A673 (cell line): ENCODE data around the gene ZHX3. TPM values are rescaled to one million over a fixed set of nuclear protein-coding genes. Genes with fewer than 3 reads are reported as not detected.
"Not testable (repeated sequence)": the region's sequence is repeated elsewhere in the genome, so short reads cannot be mapped to it uniquely, and the experiment has no call there.

ENCODE experiments used
- BruUV-seq: library from RNA; stranded (reverse); fragments of 400-500 nt; replicated peaks from 2 replicates; lab custom pipeline; 2021; lab: Mats Ljungman, UMichigan
- CTCF ChIA-PET: fragments of 300-600 bp; sonication (Branson Sonifier 250); formaldehyde crosslinking; loops from one replicate; lab custom pipeline; 2022; ENCODE audit warnings: antibody characterized with exemption; lab: Charles Lee
- POLR2A ChIA-PET: fragments of 300-600 bp; sonication (Branson Sonifier 250); formaldehyde crosslinking; loops from one replicate; lab custom pipeline; 2022; ENCODE audit warnings: antibody characterized with exemption; ENCODE audit not compliant: low non-redundant PET; lab: Charles Lee
- DNase-seq: peaks from one replicate; pipeline ENCODE4 v3.0.0-alpha.2; 2015; ENCODE audit warnings: low spot score
- H3K27ac ChIP-seq: fragments of 200-600 bp; sonication (generic); 2 replicates; pipeline ENCODE4 v1.5.1; 2016; ENCODE audit warnings: mixed run types, low read depth, mild to moderate bottlenecking, mixed read lengths, antibody characterized with exemption, low read length; ENCODE audit not compliant: poor library complexity, severe bottlenecking
- H3K27me3 ChIP-seq: fragments of 200-600 bp; sonication (generic); replicated peaks from 2 replicates; pipeline ENCODE4 v1.6.1; 2017; ENCODE audit warnings: mixed run types, low read depth, mild to moderate bottlenecking, mixed read lengths, antibody characterized with exemption, low read length; ENCODE audit not compliant: insufficient read depth, poor library complexity
- H3K36me3 ChIP-seq: fragments of 200-600 bp; sonication (generic); 2 replicates; pipeline ENCODE4 v1.6.1; 2016; ENCODE audit warnings: mixed run types, mild to moderate bottlenecking, mixed read lengths, antibody characterized with exemption, low read length; ENCODE audit not compliant: insufficient read depth, poor library complexity, severe bottlenecking
- H3K4me1 ChIP-seq: fragments of 200-600 bp; sonication (generic); 2 replicates; pipeline ENCODE4 v1.6.1; 2017; ENCODE audit warnings: mixed run types, mild to moderate bottlenecking, mixed read lengths, antibody characterized with exemption, low read length; ENCODE audit not compliant: insufficient read depth, poor library complexity, severe bottlenecking
- H3K4me3 ChIP-seq: fragments of 200-600 bp; sonication (generic); 2 replicates; pipeline ENCODE4 v1.5.1; 2016; ENCODE audit warnings: low read depth, mixed run types, mild to moderate bottlenecking, mixed read lengths, low read length; ENCODE audit not compliant: poor library complexity, severe bottlenecking
- H3K9me3 ChIP-seq: fragments of 200-600 bp; sonication (generic); 2 replicates; pipeline ENCODE4 v1.6.1; 2016; ENCODE audit warnings: mixed run types, low read depth, mild to moderate bottlenecking, mixed read lengths, antibody characterized with exemption, low read length; ENCODE audit not compliant: poor library complexity, severe bottlenecking
- EZH2 ChIP-seq: fragments of 200-600 bp; sonication (generic); IDR thresholded peaks from 2 replicates; pipeline ENCODE4 v1.6.1; 2017; ENCODE audit warnings: borderline replicate concordance, low read depth, mild to moderate bottlenecking, mixed read lengths, antibody characterized with exemption, low read length; ENCODE audit not compliant: poor library complexity, severe bottlenecking
- intact Hi-C: fragments of 100-400 bp; cut with micrococcal nuclease; formaldehyde crosslinking; loops from one replicate; pipeline ENCODE4 v1.10.0; 2022; ENCODE audit not compliant: unreplicated experiment
- total RNA-seq: library from RNA; stranded (reverse); gene quantifications from 2 replicates; pipeline ENCODE4 v1.2.3, GENCODE V29; 2021
- TF ChIP-seq, protein P1 (sequence below): fragments of 300-800, 200-600 bp; sonication (generic); conservative IDR thresholded peaks from 2 replicates; pipeline ENCODE4 v1.5.1; 2017; ENCODE audit warnings: low read depth, mild to moderate bottlenecking, antibody characterized with exemption, low read length, moderate library complexity, mixed read lengths

ZHX3 gene
- total RNA-seq, 1 experiment from 2014 or later: 14.0 TPM

- no TSS peak for BruUV-seq
- ChIA-PET POLR2A (no interaction called here), CTCF (no interaction called here)
- intact Hi-C loops: no loop called here
- no peaks in the 10 kb centered on the region for H3K36me3 ChIP-seq
- no peaks in the 10 kb centered on the region for H3K27me3 ChIP-seq
- no peak for DNase-seq
- no peak overlapping the region for H3K4me3 ChIP-seq
- TF ChIP-seq, protein P1, sequence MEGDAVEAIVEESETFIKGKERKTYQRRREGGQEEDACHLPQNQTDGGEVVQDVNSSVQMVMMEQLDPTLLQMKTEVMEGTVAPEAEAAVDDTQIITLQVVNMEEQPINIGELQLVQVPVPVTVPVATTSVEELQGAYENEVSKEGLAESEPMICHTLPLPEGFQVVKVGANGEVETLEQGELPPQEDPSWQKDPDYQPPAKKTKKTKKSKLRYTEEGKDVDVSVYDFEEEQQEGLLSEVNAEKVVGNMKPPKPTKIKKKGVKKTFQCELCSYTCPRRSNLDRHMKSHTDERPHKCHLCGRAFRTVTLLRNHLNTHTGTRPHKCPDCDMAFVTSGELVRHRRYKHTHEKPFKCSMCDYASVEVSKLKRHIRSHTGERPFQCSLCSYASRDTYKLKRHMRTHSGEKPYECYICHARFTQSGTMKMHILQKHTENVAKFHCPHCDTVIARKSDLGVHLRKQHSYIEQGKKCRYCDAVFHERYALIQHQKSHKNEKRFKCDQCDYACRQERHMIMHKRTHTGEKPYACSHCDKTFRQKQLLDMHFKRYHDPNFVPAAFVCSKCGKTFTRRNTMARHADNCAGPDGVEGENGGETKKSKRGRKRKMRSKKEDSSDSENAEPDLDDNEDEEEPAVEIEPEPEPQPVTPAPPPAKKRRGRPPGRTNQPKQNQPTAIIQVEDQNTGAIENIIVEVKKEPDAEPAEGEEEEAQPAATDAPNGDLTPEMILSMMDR: no peak
- TF ChIP-seq EZH2: no peak
- no peaks in the 10 kb centered on the region for H3K9me3 ChIP-seq
- H3K4me1 ChIP-seq: peaks cover 10% of the 10 kb centered on the region
- H3K27ac ChIP-seq: no peak overlapping the region
Observed at GRCh38 chr20:41314386-41314785, 3.1 kb downstream of the ZHX3 start.

DNA sequence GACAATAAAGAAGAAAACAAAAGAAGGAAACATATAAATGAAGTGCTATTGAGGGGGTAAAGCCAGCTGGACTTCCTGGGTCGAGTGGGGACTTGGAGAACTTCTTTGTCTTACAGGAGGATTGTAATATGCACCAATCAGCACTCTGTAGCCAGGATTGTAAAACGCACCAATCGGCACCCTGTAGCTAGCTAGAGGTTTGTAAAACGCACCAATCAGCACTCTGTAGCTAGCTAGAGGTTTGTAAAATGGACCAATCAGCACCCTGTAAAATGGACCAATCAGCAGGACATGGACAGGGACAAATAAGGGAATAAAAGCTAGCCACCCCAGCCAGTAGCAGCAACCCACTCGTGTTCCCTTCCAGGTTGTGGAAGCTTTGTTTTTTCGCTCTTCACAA lies 5.5 kb downstream of the ZHX3 start:
- CTCF ChIA-PET: interaction anchor here (0.6 kb wide), 1 partner anchor 80 kb away, joined by 3 read pairs; no protein-coding TSS in a partner anchor
- H3K4me1 ChIP-seq, POLR2A ChIA-PET, H3K27ac ChIP-seq, intact Hi-C loops, H3K4me3 ChIP-seq, H3K9me3 ChIP-seq, H3K27me3 ChIP-seq, H3K36me3 ChIP-seq, DNase-seq, BruUV-seq: not testable (repeated sequence)

- no peak for DNase-seq
- POLR2A ChIA-PET: no interaction called here
- Histone ChIP-seq H3K9me3 (no peaks in the 10 kb centered on the region), H3K27me3 (no peaks in the 10 kb centered on the region), H3K4me1 (no peaks in the 10 kb centered on the region), H3K36me3 (no peaks in the 10 kb centered on the region), H3K27ac (no peak overlapping the region), H3K4me3 (no peak overlapping the region)
- no TSS peak for BruUV-seq
- intact Hi-C loops: no loop called here
- TF ChIP-seq EZH2: no peak
- TF ChIP-seq, protein P1: no peak
- CTCF ChIA-PET: interaction anchor here (0.7 kb wide), 1 partner anchor 36 kb away, joined by 4 read pairs; no protein-coding TSS in a partner anchor
Observed at GRCh38 chr20:41309817-41310216, 7.7 kb downstream of the ZHX3 start.

- no TSS peak for BruUV-seq
- no peaks in the 10 kb centered on the region for H3K4me1 ChIP-seq
- CTCF ChIA-PET: no interaction called here
- H3K27ac ChIP-seq: no peak overlapping the region
- intact Hi-C loops: no loop called here
- no peak for TF ChIP-seq EZH2
- no peak for DNase-seq
- POLR2A ChIA-PET: no interaction called here
- H3K4me3 ChIP-seq: no peak overlapping the region
- H3K36me3 ChIP-seq: no peaks in the 10 kb centered on the region
- H3K27me3 ChIP-seq: no peaks in the 10 kb centered on the region
- no peaks in the 10 kb centered on the region for H3K9me3 ChIP-seq
Observed at GRCh38 chr20:41308726-41309413, 8.7 kb downstream of the ZHX3 start.
